GM23338 (cell line): ENCODE measurements around the gene PRDM8. TPM values are rescaled to one million over a fixed set of nuclear protein-coding genes. Genes with fewer than 3 reads are reported as not detected.

Source experiments
- ATAC-seq: fragments of 200-7000 bp; cut with Tn5 transposase; 3 replicates; pipeline ENCODE4 v1.9.1; 2020
- DNase-seq: peaks from one replicate; pipeline ENCODE4 v3.0.0-alpha.2; 2015; ENCODE audit warnings: low spot score
- H2AFZ ChIP-seq: fragments of 200-600 bp; sonication (generic); 2 replicates; pipeline ENCODE4 v1.8.0; 2016; ENCODE audit warnings: antibody characterized with exemption, mild to moderate bottlenecking, moderate library complexity
- H3F3A ChIP-seq: fragments of 200-600 bp; sonication (generic); replicated peaks from 2 replicates; pipeline ENCODE4 v1.8.0; 2017; ENCODE audit warnings: antibody characterized with exemption, mixed run types, low read depth
- H3K27ac ChIP-seq: fragments of 200-600 bp; sonication (generic); 2 replicates; pipeline ENCODE4 v1.6.1; 2016; ENCODE audit warnings: low read depth
- H3K27me3 ChIP-seq: fragments of 200-600 bp; sonication (generic); 2 replicates; pipeline ENCODE4 v1.8.0; 2016; ENCODE audit warnings: mild to moderate bottlenecking, mixed run types, moderate library complexity; ENCODE audit not compliant: insufficient read depth
- H3K36me3 ChIP-seq: fragments of 200-600 bp; sonication (generic); 2 replicates; pipeline ENCODE4 v1.8.0; 2016; ENCODE audit warnings: mild to moderate bottlenecking; ENCODE audit not compliant: insufficient read depth
- H3K4me1 ChIP-seq: fragments of 200-600 bp; sonication (generic); 2 replicates; pipeline ENCODE4 v1.8.0; 2016; ENCODE audit warnings: mild to moderate bottlenecking, moderate library complexity; ENCODE audit not compliant: insufficient read depth
- H3K4me2 ChIP-seq: fragments of 200-600 bp; sonication (generic); 2 replicates; pipeline ENCODE4 v1.7.1; 2017; ENCODE audit warnings: mixed run types
- H3K4me3 ChIP-seq: fragments of 200-600 bp; sonication (generic); 2 replicates; pipeline ENCODE4 v1.6.1; 2016; ENCODE audit warnings: mixed run types
- H3K79me2 ChIP-seq: fragments of 200-600 bp; sonication (generic); replicated peaks from 2 replicates; pipeline ENCODE4 v1.8.0; 2017; ENCODE audit warnings: mild to moderate bottlenecking; ENCODE audit not compliant: insufficient read depth
- H3K9me2 ChIP-seq: fragments of 200-600 bp; sonication (generic); 2 replicates; pipeline ENCODE4 v1.8.0; 2017; ENCODE audit not compliant: insufficient read depth
- H4K20me1 ChIP-seq: fragments of 200-600 bp; sonication (generic); replicated peaks from 2 replicates; pipeline ENCODE4 v1.8.0; 2017; ENCODE audit warnings: mild to moderate bottlenecking; ENCODE audit not compliant: insufficient read depth
- H3K27ac Mint-ChIP-seq: 2 replicates; pipeline ENCODE4 v1.8.0; 2020; ENCODE audit warnings: inconsistent platforms, mild to moderate bottlenecking, moderate library complexity, mixed read lengths
- H3K27me3 Mint-ChIP-seq: 3 replicates; pipeline ENCODE4 v1.8.0; 2022; ENCODE audit warnings: low read depth, mild to moderate bottlenecking, moderate library complexity, mixed read lengths, inconsistent platforms; ENCODE audit not compliant: insufficient read depth, poor library complexity
- H3K36me3 Mint-ChIP-seq: 3 replicates; pipeline ENCODE4 v1.8.0; 2021; ENCODE audit warnings: low read depth, mild to moderate bottlenecking, inconsistent platforms, moderate library complexity, mixed read lengths
- H3K4me1 Mint-ChIP-seq: 3 replicates; pipeline ENCODE4 v1.8.0; 2020; ENCODE audit warnings: mild to moderate bottlenecking, inconsistent platforms, mixed read lengths
- H3K4me3 Mint-ChIP-seq: 3 replicates; pipeline ENCODE4 v1.8.0; 2021; ENCODE audit warnings: moderate library complexity, mild to moderate bottlenecking, inconsistent platforms, mixed read lengths
- H3K9me3 Mint-ChIP-seq: 3 replicates; pipeline ENCODE4 v1.8.0; 2020; ENCODE audit warnings: moderate library complexity, mild to moderate bottlenecking, inconsistent platforms, mixed read lengths
- EZH2 ChIP-seq: fragments of 200-600 bp; sonication (generic); IDR thresholded peaks from one replicate; pipeline ENCODE4 v1.8.0; 2017; ENCODE audit warnings: antibody characterized with exemption, mild to moderate bottlenecking, low read depth; ENCODE audit not compliant: unreplicated experiment
- EZH2phosphoT487 ChIP-seq: fragments of 200-600 bp; sonication (generic); IDR thresholded peaks from one replicate; pipeline ENCODE4 v1.8.1; 2018; ENCODE audit warnings: antibody characterized with exemption; ENCODE audit not compliant: unreplicated experiment
- polyA plus RNA-seq: library from polyadenylated mRNA; unstranded; fragments of >200 nt; fragmentation: Nextera tagmentation; extraction: Ambion mirVana; gene quantifications from 2 replicates; pipeline ENCODE4 v1.2.1, GENCODE V29; 2016
- total RNA-seq: library from RNA; depleted of rRNA; stranded (reverse); fragments of >200 nt; shearing (Covaris generic); gene quantifications from 2 replicates; pipeline ENCODE4 v1.2.3, GENCODE V29; 2014
- TF ChIP-seq, protein P1 (sequence below), 2 experiments: fragments of 200-600 bp in 1 of 2; sonication (generic) in 1 of 2; conservative IDR thresholded peaks; 2 replicates each; pipeline versions ENCODE4 v1.5.1 to v1.6.1; 2016 to 2017; ENCODE audit warnings: antibody characterized with exemption in 2 of 2, low read depth in 2 of 2, mild to moderate bottlenecking in 2 of 2, moderate library complexity in 1 of 2
- TF ChIP-seq, protein P2 (sequence below): IDR thresholded peaks from 2 replicates; pipeline ENCODE4 v1.6.1; 2016; ENCODE audit warnings: antibody characterized with exemption
- TF ChIP-seq, protein P3 (sequence below): IDR thresholded peaks from one replicate; pipeline ENCODE4 v1.6.1; 2018; ENCODE audit warnings: antibody characterized with exemption; ENCODE audit not compliant: unreplicated experiment

PRDM8 gene
- total and polyA plus RNA-seq, 2 experiments from 2014 or later = 0.16 TPM; not detected in 1

GRCh38 chr4:80201252-80202151 is 4.2 kb downstream of the PRDM8 start:
- peaks cover 31% of the 10 kb centered on the region for H3K4me1 ChIP-seq
- H3K79me2 ChIP-seq = no peaks in the 10 kb centered on the region
- Mint-ChIP-seq H3K36me3 (no peaks in the 10 kb centered on the region; the same call in 2 of the 3 replicates), H3K4me3 (peak overlapping the region; percentile 57), H3K27ac (no peak overlapping the region), H3K27me3 (peaks cover 94% of the 10 kb centered on the region), H3K9me3 (peaks cover 4% of the 10 kb centered on the region; the same call in 2 of the 3 replicates), H3K4me1 (peaks cover 35% of the 10 kb centered on the region)
- peaks cover 100% of the 10 kb centered on the region for H3K27me3 ChIP-seq
- DNase-seq = peak; percentile 59
- ATAC-seq = no peak; the same call in 1 of the 3 replicates
- H3K36me3 ChIP-seq = no peaks in the 10 kb centered on the region
- H3K27ac ChIP-seq = no peak overlapping the region
- TF ChIP-seq EZH2phosphoT487 (peak; percentile 62), EZH2 (peak; percentile 89)
- TF ChIP-seq, protein P1, sequence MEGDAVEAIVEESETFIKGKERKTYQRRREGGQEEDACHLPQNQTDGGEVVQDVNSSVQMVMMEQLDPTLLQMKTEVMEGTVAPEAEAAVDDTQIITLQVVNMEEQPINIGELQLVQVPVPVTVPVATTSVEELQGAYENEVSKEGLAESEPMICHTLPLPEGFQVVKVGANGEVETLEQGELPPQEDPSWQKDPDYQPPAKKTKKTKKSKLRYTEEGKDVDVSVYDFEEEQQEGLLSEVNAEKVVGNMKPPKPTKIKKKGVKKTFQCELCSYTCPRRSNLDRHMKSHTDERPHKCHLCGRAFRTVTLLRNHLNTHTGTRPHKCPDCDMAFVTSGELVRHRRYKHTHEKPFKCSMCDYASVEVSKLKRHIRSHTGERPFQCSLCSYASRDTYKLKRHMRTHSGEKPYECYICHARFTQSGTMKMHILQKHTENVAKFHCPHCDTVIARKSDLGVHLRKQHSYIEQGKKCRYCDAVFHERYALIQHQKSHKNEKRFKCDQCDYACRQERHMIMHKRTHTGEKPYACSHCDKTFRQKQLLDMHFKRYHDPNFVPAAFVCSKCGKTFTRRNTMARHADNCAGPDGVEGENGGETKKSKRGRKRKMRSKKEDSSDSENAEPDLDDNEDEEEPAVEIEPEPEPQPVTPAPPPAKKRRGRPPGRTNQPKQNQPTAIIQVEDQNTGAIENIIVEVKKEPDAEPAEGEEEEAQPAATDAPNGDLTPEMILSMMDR (conservative IDR thresholded peaks at IDR 0.05; ENCODE audit: low read depth in 2 of 2) = 0 out of 4 replicates have a peak, but pooled peaks of 1 of the 2 experiments have one; percentile 0
- TF ChIP-seq, protein P2, sequence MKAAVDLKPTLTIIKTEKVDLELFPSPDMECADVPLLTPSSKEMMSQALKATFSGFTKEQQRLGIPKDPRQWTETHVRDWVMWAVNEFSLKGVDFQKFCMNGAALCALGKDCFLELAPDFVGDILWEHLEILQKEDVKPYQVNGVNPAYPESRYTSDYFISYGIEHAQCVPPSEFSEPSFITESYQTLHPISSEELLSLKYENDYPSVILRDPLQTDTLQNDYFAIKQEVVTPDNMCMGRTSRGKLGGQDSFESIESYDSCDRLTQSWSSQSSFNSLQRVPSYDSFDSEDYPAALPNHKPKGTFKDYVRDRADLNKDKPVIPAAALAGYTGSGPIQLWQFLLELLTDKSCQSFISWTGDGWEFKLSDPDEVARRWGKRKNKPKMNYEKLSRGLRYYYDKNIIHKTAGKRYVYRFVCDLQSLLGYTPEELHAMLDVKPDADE = no peak
- TF ChIP-seq, protein P3, sequence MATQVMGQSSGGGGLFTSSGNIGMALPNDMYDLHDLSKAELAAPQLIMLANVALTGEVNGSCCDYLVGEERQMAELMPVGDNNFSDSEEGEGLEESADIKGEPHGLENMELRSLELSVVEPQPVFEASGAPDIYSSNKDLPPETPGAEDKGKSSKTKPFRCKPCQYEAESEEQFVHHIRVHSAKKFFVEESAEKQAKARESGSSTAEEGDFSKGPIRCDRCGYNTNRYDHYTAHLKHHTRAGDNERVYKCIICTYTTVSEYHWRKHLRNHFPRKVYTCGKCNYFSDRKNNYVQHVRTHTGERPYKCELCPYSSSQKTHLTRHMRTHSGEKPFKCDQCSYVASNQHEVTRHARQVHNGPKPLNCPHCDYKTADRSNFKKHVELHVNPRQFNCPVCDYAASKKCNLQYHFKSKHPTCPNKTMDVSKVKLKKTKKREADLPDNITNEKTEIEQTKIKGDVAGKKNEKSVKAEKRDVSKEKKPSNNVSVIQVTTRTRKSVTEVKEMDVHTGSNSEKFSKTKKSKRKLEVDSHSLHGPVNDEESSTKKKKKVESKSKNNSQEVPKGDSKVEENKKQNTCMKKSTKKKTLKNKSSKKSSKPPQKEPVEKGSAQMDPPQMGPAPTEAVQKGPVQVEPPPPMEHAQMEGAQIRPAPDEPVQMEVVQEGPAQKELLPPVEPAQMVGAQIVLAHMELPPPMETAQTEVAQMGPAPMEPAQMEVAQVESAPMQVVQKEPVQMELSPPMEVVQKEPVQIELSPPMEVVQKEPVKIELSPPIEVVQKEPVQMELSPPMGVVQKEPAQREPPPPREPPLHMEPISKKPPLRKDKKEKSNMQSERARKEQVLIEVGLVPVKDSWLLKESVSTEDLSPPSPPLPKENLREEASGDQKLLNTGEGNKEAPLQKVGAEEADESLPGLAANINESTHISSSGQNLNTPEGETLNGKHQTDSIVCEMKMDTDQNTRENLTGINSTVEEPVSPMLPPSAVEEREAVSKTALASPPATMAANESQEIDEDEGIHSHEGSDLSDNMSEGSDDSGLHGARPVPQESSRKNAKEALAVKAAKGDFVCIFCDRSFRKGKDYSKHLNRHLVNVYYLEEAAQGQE = no peak
- H2AFZ ChIP-seq = peak overlapping the region; percentile 69; the same call in 1 of the 2 replicates
- H3F3A ChIP-seq = peaks cover 23% of the 10 kb centered on the region
- H3K9me2 ChIP-seq = no peaks in the 10 kb centered on the region
- peak overlapping the region; percentile 81 for H3K4me2 ChIP-seq
- peak overlapping the region; percentile 55 for H3K4me3 ChIP-seq
- H4K20me1 ChIP-seq = peaks cover 47% of the 10 kb centered on the region
